ENCODE results near the gene CRISP1. TPM values are rescaled to one million over a fixed set of nuclear protein-coding genes. Genes with fewer than 3 reads are reported as not detected.

CRISP1 gene
- total and polyA plus RNA-seq, 2 of the 13 experiments (the other 11 are each of a cell fraction or from before 2014, with no cell fraction given), result not detected

- POLR2A ChIA-PET, result no interaction called here
- in situ Hi-C loops (cut with HindIII; ENCODE audit: extremely low pct_ligation_motif_present, low pct_unique_long_range_greater_than_20kb), result no loop called here
- CTCF ChIA-PET (ENCODE audit: low intra/inter-chr PET ratio, low total read pairs), result no interaction called here
Measured at GRCh38 chr6:49852975-49853374, 13.4 kb downstream of the CRISP1 start.

GRCh38 chr6:49849213-49849907, 17.0 kb downstream of the CRISP1 start:
- H2AFZ ChIP-seq (ENCODE audit: low read length), result no peak overlapping the region
- no TSS peak for BruUV-seq (replicated peaks)
- no peak overlapping the region for H3K9ac ChIP-seq (ENCODE audit: insufficient read depth, low read depth, low read length)
- no peaks in the 10 kb centered on the region for H3K9me3 ChIP-seq (ENCODE audit: low read length)
- WGBS (ENCODE audit: low lambda C conversion rate), result under 1% methylated on average over 4 of the region's 4 CpGs
- in situ Hi-C loops (cut with HindIII; ENCODE audit: extremely low pct_ligation_motif_present, low pct_unique_long_range_greater_than_20kb), result loop anchor here (5.0 kb wide), 1 partner anchor 227 kb away; no protein-coding TSS in a partner anchor
- DNase-seq (ENCODE audit: low spot score), result peak; percentile 64
- no peaks in the 10 kb centered on the region for H3K4me1 ChIP-seq (ENCODE audit: insufficient read depth, low read length)
- no peaks in the 10 kb centered on the region for H3K79me2 ChIP-seq (ENCODE audit: insufficient read depth, low read length)
- ChIA-PET CTCF (ENCODE audit: low intra/inter-chr PET ratio, low total read pairs) (interaction anchor here (1.3 to 3.0 kb wide), 3 partner anchors 225 to 396 kb away, joined by 3 to 55 read pairs (median 26); no protein-coding TSS in a partner anchor), POLR2A (no interaction called here)
- peak; percentile 93 for ATAC-seq
- H3K27me3 ChIP-seq (ENCODE audit: control insufficient read depth in 1 of 2, insufficient read depth in 2 of 2, low read length in 2 of 2), result no peaks in the 10 kb centered on the region
- H4K20me1 ChIP-seq (ENCODE audit: insufficient read depth, low read length), result no peaks in the 10 kb centered on the region
- no peaks in the 10 kb centered on the region for H3K36me3 ChIP-seq (replicated peaks in 1 of 2; ENCODE audit: control insufficient read depth in 1 of 2, insufficient read depth in 2 of 2, low read length in 2 of 2)
- peak; percentile 63 for FAIRE-seq
- intact Hi-C loops (cut with micrococcal nuclease; ENCODE audit: unreplicated experiment), result loop anchor here (1.0 to 10.0 kb wide), 5 partner anchors 75 to 387 kb away; partner anchors contain the start of genes CENPQ and MMUT
- no peak overlapping the region for H3K4me3 ChIP-seq (replicated peaks in 1 of 3; ENCODE audit: insufficient read depth in 1 of 3, low read depth in 2 of 3, low read length in 3 of 3)
- no peak overlapping the region for H3K27ac ChIP-seq (ENCODE audit: extremely low read length, insufficient read depth, low read length)
- TF ChIP-seq RAD21 (CRISPR knock-in tag; IDR thresholded peaks at IDR 0.05) (peak; percentile 54), SMC3 (IDR thresholded peaks at IDR 0.05; ENCODE audit: low read length) (peak; percentile 65), STAG1 (CRISPR knock-in tag; IDR thresholded peaks at IDR 0.05) (peak; percentile 90), MIXL1 (CRISPR knock-in tag; IDR thresholded peaks at IDR 0.05) (peak; percentile 69; the same call in 1 of the 2 replicates), DNMT1 (CRISPR knock-in tag; IDR thresholded peaks at IDR 0.05) (no peak), CTCF (CRISPR knock-in tag; IDR thresholded peaks at IDR 0.05) (peak; percentile 77), PHF20 (CRISPR knock-in tag; IDR thresholded peaks at IDR 0.05) (no peak)
- no peak overlapping the region for H3K4me2 ChIP-seq (ENCODE audit: low read depth, low read length)

More at GRCh38 chr6:49852975-49853374, 13.4 kb downstream of the CRISP1 start:
- Histone ChIP-seq H3K4me3 (replicated peaks in 1 of 3; ENCODE audit: insufficient read depth in 1 of 3, low read depth in 2 of 3, low read length in 3 of 3) (no peak overlapping the region), H3K9ac (ENCODE audit: insufficient read depth, low read depth, low read length) (no peak overlapping the region), H4K20me1 (ENCODE audit: insufficient read depth, low read length) (no peaks in the 10 kb centered on the region), H3K27ac (ENCODE audit: extremely low read length, insufficient read depth, low read length) (no peak overlapping the region), H3K79me2 (ENCODE audit: insufficient read depth, low read length) (no peaks in the 10 kb centered on the region), H3K4me1 (ENCODE audit: insufficient read depth, low read length) (no peaks in the 10 kb centered on the region), H3K9me3 (ENCODE audit: low read length) (no peaks in the 10 kb centered on the region), H3K27me3 (ENCODE audit: control insufficient read depth in 1 of 2, insufficient read depth in 2 of 2, low read length in 2 of 2) (no peaks in the 10 kb centered on the region), H3K36me3 (replicated peaks in 1 of 2; ENCODE audit: control insufficient read depth in 1 of 2, insufficient read depth in 2 of 2, low read length in 2 of 2) (no peaks in the 10 kb centered on the region), H3K4me2 (ENCODE audit: low read depth, low read length) (no peak overlapping the region), H2AFZ (ENCODE audit: low read length) (no peak overlapping the region)
- ATAC-seq (no peak), FAIRE-seq (no peak), DNase-seq (ENCODE audit: low spot score) (no peak)
- intact Hi-C loops (cut with micrococcal nuclease; ENCODE audit: unreplicated experiment), result no loop called here
- no TSS peak for BruUV-seq (replicated peaks)
- TF ChIP-seq ZNF333 (CRISPR knock-in tag; IDR thresholded peaks at IDR 0.05; ENCODE audit: borderline replicate concordance) (no peak), TSC22D2 (CRISPR knock-in tag; IDR thresholded peaks at IDR 0.05; ENCODE audit: borderline replicate concordance) (no peak), HHEX (CRISPR knock-in tag; IDR thresholded peaks at IDR 0.05) (no peak), MYC (CRISPR knock-in tag; IDR thresholded peaks at IDR 0.05; ENCODE audit: borderline replicate concordance) (no peak)
- 13% methylated on average over 2 of the region's 2 CpGs for WGBS (ENCODE audit: low lambda C conversion rate)

Measured in HepG2 (cell line).